H1 (cell line): ENCODE data around the gene SLMAP. TPM values are rescaled to one million over a fixed set of nuclear protein-coding genes. Genes with fewer than 3 reads are reported as not detected.

Experiments
- NANOG ChIP-seq: IDR thresholded peaks from 2 replicates; pipeline ENCODE4 v1.6.1; 2011; ENCODE audit warnings: low read length, low read depth, mild to moderate bottlenecking, inconsistent platforms; ENCODE audit not compliant: insufficient read depth, poor library complexity, severe bottlenecking
- TAF1 ChIP-seq: IDR thresholded peaks from 2 replicates; pipeline ENCODE4 v1.6.1; 2011; ENCODE audit warnings: mild to moderate bottlenecking, low read depth, low read length
- USF2 ChIP-seq: IDR thresholded peaks from 2 replicates; pipeline ENCODE4 v1.6.1; 2011; ENCODE audit warnings: low read length, improper control_type of control experiment
- polyA plus RNA-seq, 7 experiments: library from polyadenylated mRNA; depleted of rRNA in 3 of 7; stranded (reverse) in 5 of 7; unstranded in 2 of 7; fragments of >200 nt in 5 of 7; fragments of 200-250 nt in 2 of 7; gene quantifications; 1 replicate in 5 of 7; 2 replicates in 1 of 7; 4 replicates in 1 of 7; pipeline versions ENCODE4 v1.2.1 to v1.2.3, GENCODE V29; 2011 to 2013; ENCODE audit warnings: missing spikeins in 2 of 7, mixed read lengths in 2 of 7
- total RNA-seq: library from RNA; stranded (reverse); fragmentation: NEBNext Ultra II Directional; extraction: Animal tissue kit (Norgen Biotek cat#: 25700); gene quantifications from 2 replicates; pipeline ENCODE4 v1.2.1, GENCODE V29; 2021

SLMAP gene
- total and polyA plus RNA-seq, 2 of the 8 experiments (the other 6 are each of a cell fraction or from before 2014, with no cell fraction given): 13.6 to 70.4 TPM

- TF ChIP-seq USF2 (no peak), NANOG (no peak), TAF1 (no peak)
Measured at GRCh38 chr3:57809609-57809968, 53.5 kb downstream of the SLMAP start (continued).
